Measurements from ENCODE around the gene RGS1.

DNA sequence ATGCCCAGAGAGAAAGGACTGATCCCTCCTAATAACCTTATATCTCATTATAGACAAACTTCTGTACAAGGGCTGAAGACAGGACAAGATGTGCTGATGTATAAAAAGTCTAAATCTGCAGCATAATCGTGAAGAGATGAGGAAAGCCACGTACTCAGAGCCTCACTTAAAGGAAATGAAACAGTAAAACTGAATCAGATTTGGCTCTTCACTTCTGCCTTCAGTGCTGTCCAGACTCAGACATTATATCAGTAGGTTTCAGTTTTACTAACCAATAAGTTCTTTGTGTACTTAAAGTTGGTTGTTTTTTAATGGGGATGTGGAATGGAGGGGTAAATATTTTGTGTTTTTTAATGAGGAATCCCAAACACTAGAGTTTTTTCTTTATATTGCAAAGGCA, 45.3 kb upstream of the RGS1 start:
- TF ChIP-seq POLR2A (IDR thresholded peaks at IDR 0.05; ENCODE audit: borderline replicate concordance, extremely low read depth, insufficient read depth, insufficient read length) (no peak), EZH2 (IDR thresholded peaks at IDR 0.05) (no peak), ZFX (IDR thresholded peaks at IDR 0.05) (no peak), ATF3 (IDR thresholded peaks at IDR 0.05) (no peak), RAD21 (IDR thresholded peaks at IDR 0.05; ENCODE audit: low read depth) (no peak), ZBTB33 (IDR thresholded peaks at IDR 0.05; ENCODE audit: extremely low read depth, insufficient replicate concordance, low read length) (no peak), MAX (IDR thresholded peaks at IDR 0.05) (no peak), JUND (IDR thresholded peaks at IDR 0.05) (no peak), TCF7L2 (IDR thresholded peaks at IDR 0.05; ENCODE audit: borderline replicate concordance, extremely low read depth, insufficient read depth, insufficient read length) (no peak), SP1 (IDR thresholded peaks at IDR 0.05; ENCODE audit: low read depth) (no peak)
- TF ChIP-seq, protein P1, sequence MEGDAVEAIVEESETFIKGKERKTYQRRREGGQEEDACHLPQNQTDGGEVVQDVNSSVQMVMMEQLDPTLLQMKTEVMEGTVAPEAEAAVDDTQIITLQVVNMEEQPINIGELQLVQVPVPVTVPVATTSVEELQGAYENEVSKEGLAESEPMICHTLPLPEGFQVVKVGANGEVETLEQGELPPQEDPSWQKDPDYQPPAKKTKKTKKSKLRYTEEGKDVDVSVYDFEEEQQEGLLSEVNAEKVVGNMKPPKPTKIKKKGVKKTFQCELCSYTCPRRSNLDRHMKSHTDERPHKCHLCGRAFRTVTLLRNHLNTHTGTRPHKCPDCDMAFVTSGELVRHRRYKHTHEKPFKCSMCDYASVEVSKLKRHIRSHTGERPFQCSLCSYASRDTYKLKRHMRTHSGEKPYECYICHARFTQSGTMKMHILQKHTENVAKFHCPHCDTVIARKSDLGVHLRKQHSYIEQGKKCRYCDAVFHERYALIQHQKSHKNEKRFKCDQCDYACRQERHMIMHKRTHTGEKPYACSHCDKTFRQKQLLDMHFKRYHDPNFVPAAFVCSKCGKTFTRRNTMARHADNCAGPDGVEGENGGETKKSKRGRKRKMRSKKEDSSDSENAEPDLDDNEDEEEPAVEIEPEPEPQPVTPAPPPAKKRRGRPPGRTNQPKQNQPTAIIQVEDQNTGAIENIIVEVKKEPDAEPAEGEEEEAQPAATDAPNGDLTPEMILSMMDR (IDR thresholded peaks at IDR 0.05 in 2 of 3, conservative IDR thresholded peaks at IDR 0.05 in 1 of 3; ENCODE audit: borderline replicate concordance in 1 of 3, insufficient read depth in 1 of 3, low read depth in 2 of 3, low read length in 2 of 3) = no peak
- TF ChIP-seq, protein P2, sequence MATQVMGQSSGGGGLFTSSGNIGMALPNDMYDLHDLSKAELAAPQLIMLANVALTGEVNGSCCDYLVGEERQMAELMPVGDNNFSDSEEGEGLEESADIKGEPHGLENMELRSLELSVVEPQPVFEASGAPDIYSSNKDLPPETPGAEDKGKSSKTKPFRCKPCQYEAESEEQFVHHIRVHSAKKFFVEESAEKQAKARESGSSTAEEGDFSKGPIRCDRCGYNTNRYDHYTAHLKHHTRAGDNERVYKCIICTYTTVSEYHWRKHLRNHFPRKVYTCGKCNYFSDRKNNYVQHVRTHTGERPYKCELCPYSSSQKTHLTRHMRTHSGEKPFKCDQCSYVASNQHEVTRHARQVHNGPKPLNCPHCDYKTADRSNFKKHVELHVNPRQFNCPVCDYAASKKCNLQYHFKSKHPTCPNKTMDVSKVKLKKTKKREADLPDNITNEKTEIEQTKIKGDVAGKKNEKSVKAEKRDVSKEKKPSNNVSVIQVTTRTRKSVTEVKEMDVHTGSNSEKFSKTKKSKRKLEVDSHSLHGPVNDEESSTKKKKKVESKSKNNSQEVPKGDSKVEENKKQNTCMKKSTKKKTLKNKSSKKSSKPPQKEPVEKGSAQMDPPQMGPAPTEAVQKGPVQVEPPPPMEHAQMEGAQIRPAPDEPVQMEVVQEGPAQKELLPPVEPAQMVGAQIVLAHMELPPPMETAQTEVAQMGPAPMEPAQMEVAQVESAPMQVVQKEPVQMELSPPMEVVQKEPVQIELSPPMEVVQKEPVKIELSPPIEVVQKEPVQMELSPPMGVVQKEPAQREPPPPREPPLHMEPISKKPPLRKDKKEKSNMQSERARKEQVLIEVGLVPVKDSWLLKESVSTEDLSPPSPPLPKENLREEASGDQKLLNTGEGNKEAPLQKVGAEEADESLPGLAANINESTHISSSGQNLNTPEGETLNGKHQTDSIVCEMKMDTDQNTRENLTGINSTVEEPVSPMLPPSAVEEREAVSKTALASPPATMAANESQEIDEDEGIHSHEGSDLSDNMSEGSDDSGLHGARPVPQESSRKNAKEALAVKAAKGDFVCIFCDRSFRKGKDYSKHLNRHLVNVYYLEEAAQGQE (IDR thresholded peaks at IDR 0.05; ENCODE audit: low read depth) = no peak

Measured in HCT116 (cell line).